OCI-M2 (cell line): ENCODE results near the gene IGFALS.

ENCODE experiments used
- DNase-seq: peaks from one replicate; lab custom pipeline; 2025; ENCODE audit not compliant: unreplicated experiment; lab: John Stamatoyannopoulos, UW

The IGFALS gene

DNA sequence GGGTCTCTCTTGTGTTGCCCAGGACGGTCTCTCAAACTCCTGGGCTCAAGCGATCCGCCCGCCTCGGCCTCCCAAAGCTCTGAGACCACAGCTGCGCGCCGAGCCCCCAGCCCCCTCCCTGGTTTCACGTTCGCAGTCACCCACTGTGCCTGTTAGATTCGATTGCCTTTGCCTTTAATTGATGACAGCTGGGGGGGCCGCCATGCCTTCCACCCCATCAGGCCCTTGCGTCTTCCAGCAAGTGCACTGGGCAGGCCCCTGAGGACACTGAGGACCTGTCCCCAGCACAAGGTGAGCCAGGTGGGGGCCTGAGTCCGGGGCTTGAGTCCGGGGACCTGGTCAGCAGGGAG, 3.3 kb downstream of the IGFALS start:
- DNase-seq = no peak

DNA sequence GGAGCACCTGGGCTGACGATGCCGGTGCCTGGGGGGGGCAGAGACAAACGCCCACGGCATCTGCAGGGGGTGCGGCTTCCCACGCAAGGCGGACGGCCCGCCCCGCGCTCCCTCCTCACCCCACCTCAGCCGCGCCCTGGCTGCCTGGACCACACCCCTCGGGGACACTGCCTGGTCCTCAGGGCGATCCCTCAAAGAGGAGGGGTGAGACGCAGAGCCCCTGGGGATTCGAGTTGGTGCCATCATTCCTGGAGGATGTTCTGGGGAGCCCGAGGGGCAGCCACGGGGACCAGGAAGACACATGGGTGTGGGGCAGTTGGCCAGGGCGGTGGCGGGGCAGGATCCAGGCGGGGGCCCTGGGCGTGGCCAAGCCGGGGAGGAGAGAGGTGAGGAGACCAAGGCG, 3.9 kb downstream of the IGFALS start:
- DNase-seq = no peak

DNA sequence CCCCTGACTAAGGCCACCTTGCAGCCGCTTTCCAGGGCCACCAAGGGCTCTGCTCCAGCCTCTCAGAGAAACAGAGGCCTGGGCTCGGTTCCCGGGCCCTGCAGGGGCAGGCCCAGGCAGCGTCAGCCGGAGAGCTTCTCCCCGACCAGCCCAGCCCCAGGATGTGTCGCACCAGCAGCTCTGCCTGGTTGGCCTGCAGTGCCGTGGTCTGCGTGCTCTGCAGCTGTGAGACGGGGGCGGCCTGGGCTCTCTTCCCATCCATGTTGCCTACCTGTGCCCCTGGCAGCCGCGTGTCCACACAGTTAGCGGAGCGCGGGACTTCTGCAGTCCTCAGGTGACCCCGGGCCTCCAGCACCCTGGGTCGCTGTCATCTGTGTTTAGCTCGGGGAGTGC, 4.8 kb downstream of the IGFALS start:
- no peak for DNase-seq

DNA sequence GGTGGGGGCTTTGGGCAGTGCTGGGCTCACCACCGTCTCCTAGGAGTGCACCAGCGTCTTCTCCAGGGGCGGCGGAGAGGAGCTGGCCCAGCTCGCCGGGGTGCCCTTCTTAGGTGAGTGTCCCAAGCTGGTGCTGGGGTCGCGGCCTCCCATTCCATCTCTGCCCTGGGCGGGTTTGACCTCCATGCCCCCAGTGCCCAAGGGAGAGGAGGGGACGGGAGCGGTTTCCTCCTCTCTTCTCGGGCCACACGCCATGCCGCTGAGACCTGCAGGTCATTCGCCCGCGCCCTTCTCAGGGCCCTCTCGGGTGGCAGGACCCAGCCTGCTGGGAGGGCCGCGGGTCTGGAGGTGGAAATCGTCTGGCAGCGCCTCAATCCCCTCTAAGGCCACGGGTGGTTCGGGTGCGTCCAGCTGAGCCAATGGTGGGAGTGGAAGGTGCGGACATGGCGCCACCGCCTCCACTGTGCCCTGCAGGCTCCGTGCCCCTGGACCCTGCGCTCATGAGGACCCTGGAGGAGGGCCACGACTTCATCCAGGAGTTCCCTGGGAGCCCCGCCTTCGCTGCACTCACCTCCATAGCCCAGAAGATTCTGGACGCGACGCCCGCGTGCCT, 5.3 kb downstream of the IGFALS start:
- no peak for DNase-seq

DNA sequence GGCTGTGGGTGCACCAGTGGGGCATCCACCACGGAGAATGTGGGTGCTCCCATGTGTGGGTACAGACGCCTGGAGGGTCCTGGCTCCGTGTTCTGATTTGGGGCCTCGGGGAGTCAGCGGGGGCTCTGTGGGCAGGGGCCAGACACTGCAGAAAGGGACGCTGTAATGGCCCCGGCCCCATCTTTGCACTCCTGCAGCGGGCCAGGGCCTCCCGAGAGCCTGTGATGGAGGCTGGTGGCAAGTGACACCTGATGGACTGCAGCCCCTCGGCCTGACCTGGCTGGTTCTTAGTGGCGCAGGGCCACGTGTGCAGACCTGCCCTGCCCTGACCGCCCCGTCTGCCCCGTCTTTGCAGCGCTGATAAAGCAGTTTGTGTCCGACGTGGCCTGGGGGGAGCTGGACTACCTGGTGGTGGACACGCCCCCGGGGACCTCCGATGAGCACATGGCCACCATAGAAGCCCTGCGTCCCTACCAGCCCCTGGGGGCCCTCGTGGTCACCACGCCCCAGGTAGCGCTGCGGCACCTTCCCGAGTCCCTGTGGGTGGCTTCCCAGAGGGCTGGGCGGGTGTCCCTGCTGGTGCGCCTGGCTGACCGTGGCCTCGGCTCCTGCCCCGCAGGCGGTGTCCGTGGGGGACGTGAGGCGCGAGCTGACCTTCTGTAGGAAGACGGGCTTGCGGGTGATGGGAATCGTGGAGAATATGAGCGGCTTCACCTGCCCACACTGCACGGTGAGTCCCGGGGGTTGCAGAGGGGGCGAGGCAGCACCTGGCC, 6.0 kb downstream of the IGFALS start:
- no peak for DNase-seq

DNA sequence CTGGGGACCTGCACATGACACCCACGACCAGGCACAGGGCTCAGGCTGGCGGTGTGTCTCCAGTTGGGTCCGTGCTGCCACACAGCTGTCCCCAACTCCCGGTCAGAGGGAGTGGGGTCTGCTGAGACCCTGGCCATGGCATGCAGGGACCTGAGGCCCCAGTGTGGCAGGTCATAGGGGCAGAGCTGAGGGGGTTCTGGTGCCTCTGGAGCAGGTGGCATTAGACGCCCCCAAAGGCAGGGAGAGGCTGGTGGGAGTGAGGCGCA, 6.5 kb downstream of the IGFALS start:
- no peak for DNase-seq

DNA sequence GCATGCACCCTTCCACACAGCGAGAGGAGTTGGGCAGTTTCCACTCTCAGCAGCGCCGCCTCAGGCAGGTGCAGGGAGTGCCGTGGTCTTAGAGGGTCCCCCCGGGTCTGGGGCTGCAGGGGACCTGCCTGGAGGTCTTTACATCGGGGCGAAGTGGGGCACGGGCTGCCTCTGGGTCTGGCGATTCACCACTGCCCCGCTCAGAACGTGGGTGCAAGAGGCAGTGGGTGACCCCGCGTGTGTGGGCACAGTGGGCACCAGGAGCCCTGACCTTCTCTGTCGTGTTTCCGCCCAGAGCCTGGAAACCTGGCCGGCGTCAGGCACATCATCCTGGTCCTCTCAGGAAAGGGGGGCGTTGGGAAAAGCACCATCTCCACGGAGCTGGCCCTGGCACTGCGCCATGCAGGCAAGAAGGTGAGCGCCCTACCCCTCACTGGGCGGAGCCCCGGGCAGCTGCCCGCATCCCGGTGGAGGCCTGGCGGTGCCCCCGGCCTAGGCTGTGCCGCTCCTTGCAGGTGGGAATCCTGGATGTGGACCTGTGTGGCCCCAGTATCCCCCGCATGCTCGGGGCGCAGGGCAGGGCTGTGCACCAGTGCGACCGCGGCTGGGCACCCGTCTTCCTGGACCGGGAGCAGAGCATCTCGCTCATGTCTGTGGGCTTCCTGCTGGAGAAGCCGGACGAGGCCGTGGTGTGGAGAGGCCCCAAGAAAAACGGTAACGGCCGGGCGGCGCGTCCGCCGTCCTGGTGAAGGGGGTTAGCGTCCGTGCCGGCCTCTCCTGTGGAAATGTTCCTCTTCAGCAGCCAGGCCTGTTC, 7.1 kb downstream of the IGFALS start:
- no peak for DNase-seq

DNA sequence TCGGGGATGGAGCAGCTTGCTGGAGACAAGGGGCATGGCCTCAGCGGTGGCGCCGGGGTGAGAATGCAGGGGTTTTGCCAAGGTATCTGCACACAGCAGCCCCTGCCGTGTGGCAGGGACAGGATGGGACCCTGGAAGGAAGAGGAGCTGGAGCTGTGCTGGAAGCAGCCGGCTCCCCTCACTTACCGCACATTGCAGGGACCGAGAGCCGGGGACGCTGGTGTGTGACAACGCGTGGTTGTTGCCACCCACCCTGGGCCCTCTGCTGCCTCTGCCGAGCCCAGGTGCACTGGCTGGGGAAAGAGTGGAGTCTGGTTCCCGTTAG, 7.7 kb downstream of the IGFALS start:
- no peak for DNase-seq

DNA sequence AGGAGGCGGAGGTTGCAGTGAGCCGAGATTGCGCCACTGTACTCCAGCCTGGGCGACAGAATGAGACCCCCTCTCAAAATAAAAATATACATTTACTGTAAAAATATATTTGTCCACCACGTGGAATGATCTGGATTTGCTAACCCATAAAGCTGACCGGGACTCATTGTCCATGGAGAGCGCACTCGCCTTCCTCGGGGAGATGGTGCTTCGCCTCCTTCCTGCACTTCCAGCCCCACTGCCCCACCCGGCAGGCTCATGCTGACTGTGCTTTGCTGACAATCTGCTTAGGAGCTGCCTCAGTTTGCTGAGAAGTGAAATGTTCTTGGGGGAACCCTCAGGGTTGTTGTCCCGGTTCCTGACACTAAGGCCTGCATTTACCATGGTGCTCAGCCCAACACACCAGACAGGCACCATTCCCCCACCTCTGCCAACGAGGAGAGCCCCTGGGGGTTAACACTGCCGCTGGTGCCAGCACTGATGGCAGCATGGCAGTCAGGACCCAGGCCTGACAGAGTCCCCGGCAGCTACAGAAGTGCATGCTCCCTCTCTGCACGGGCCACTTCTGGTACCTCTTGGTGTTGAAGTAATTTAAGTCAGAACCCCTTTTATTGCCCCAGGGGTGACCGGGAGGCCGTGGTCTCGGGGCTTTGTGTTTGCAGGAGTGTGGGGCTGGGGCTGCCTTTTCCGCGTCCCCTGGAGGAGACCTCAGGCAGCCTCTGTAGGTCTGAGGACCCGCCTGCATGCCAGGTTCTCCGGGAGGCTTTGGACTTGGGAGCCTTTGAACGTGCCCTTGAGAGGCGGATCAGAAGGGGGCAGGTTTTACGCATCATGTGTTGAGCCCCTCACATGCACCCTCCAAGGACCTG, 8.3 kb downstream of the IGFALS start:
- DNase-seq = no peak

DNA sequence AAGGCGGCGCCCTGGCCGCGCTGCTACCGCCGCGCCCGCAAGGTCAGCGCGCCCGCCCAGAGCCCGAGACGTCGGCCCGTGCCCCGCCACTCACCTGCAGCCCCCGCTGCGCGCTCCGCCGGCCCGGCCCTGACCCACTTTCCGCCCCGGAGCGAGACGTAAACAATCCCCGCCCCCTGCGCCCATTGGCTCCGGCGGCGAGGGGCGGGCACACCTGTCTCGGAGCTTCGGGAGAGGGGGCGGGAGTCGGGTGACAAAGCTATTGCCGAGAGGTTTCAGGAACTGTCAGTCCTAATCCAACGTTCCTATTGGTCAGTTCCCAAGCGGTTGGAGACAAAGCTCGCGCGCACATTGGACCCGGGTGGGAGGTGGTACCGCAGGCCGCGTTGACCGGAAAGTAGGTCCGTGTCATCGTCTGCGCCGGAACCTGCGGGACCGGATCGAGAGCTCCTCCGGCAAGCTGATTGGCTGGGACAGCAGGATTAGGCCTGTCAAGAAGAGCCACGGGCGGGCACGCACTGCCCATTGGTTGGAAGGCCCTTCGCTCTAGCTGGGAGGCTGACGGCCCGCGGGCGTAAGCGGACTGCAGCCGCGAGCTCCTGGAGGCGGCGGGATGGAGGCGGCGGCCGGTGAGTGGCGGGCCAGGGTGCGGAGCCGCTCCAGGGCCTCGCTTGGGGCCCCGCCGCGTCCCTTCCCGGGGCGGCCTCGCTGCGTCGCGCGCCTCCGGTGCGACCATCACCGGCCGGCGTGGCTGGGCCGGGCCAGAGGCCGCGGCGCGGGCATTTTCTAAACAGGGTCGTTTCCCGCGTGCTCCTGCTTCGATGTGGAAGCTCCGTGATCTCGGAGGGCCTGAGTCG, 10.9 kb downstream of the IGFALS start, which contains the start of the genes NUBP2 and SPSB3:
TSS of gene NUBP2 (plus strand) at position 553 of the 857 bp plus-strand sequence. CDS start at position 614, 61 bp downstream.
TSS of gene SPSB3 (minus strand) at position 164 of the 857 bp plus-strand sequence. CDS start 1,088 bp downstream, outside the sequence.
- peak; percentile 87 for DNase-seq

DNA sequence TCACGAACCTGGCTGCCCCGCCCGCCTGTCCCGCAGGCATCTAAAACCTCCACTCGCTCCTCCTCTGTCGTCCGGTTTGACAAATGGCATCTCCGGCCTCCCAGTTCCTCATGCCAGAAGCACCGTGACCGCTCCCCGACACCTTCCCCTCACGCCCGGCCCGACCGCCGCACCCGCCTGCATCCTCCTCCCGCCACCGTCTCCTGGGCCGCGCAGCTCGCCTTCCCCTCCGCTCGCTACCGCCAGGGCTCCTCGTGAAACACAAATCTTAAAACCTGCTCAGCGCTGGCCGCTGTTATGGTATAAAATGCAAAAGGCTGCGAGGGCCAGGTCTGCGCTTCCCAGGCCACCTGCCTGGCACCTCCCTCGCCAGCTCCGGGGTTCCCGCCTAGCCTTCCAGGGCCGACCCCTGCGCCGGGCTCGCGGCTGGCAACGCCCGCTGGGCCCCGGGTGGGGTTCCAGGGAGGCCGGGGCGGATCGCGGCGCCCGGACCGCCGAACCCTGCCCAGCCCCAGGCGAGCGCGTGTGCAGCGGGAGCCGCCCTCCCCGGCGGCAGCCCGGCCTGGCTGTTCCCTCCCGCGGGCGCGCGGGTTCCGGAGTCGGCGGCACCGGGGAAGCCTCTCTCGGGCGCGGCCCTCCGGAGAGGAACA, 11.6 kb downstream of the IGFALS start:
- DNase-seq = no peak

DNA sequence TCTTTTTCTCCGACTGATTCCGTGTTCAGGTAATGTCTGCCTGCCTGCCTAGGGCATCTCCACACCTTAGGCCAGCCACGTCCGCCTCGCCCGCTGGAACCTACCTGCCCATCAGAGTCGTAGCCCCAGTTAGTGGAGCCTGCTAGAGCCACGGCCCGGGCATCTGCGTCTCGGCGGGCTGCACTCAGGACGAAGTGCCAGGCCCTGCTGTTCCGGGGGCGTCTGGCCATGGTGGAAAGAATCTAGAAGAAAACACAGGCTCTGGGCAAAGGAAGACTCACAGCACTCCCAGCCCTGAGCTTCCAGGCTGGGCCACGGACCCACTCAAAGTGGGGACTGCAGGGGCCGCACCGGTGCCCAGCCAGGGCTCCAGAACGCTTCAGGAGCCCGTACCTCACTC, 12.3 kb downstream of the IGFALS start:
- no peak for DNase-seq

DNA sequence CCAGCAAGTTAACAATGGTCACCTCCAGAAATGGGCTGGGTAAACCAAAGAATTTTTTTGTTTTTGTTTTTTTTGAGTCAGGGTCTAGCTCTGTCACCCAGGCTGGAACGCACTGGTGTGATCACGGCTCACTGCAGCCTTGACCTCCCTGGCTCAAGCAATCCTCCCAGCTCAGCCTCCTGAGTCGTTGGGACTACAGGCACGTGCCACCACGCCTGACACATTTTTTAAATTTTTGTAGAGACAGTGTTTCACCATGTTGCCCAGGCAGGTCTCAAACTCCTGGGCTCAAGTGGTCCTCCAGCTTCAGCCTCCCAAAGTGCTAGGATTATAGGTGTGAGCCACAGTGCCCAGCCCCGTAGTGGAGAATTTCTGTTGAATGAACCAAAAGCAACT, 12.8 kb downstream of the IGFALS start:
- no peak for DNase-seq

DNA sequence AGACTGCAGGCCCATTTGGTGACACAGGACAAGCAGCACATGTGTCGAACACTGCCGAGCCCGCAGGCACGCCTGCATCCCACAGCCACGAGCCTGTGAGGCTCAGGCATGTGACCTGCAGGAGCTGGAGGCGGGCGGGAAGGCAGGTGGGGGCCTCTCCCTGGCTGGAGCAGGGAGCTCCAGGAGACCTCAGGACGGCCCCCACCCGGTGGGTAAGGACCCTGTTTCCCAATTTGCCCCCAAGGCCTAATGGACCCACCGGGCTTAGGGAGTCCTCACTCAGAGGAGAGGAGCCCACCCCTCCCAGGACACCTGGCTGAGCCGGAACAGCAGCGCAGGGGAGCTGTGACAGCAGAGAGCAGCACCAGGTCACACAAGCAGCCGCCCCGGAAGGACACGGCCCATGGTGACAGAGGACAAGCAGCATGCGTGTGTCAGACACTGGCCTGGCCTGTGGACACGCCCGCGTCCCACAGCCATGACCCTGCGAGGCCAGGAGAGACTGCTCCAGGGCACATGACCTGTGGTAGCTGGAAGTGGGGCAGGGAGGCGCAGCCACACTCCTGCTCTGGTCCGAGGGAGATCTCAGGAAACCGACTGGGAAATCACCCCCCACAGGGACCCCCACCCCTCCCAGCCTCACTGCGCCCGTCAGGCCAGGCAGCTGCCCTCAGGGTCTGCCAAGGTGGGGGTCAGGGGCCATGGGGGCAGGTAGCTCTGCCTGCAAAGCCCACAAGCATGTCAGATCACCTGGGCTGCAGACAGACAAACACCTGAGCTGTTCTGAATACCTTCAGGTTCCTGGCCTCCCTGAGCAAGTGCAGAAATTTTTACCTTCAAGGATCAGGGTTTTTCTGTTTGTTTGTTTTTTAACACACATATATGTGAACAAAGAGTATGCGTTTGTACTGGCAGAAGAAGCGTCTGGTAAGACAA, 13.5 kb downstream of the IGFALS start:
- DNase-seq = no peak

DNA sequence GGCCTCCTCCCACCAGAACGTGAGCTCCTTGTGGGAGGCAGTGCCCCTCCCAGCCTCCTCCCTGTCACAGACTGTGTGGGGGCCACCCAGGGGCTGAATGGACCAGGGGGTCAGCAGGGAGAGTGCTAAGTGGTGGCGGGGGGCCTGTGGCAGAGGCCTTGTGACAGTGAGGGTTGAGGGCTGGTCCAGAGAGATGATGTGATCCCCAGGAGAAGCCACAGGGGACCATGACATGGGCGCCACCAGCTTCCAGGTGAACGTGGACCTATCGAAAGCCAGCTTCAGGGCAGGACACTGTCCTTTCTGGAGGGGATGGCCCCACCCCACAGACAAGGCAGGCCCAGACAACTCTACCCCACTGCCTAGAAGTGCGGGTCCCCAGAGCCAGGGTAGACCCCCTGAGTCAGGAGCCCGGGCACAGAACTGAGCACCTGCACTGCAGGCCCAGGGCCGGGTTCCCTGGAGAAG, 14.2 kb downstream of the IGFALS start:
- no peak for DNase-seq

DNA sequence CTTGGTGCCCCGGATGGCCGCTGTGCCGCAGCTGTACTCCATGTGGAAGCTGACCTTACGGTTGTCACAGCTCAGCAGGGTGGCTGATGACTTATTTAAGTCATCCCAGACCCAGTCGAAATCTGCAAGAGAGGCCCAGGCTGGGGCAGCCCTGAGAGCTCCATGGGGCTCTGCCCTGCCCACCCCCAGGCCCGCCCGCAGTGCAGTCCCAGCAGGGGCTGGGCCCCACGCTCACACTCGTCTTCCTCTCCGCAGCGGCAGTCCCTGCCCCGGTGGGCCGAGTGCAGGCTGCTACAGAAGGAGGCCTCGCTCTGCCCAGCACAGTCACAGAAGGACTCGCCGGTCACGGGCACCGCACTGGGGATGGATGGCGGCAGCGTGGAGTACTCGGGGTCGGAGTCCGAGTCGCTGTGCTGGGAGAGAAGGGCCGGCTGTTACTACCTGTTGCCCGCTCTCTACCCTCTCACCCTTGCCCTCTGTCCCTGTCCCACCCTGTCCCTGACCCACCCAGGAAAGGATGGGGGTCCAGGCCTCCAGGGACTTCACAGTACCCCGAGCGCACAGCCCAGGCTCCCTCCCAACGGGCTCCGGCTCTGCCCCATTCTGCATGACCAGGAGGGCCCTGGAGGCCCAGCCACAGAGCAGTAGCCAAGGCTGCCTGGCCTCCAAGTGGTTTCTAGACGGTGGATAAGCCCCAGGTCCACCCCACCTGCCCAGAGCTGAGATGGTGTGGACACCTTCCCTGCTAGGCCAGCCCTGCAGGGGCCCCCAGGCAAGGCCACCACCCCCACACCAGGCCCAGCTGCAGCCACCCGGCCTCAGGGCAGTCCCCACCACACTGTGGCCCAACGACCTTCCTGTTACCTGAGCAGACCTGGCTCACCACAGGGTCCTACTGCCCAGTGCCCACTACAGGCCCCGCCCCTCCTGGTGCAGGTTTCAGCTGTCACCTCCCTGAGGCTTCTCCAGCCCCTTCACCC, 15.0 kb downstream of the IGFALS start:
- no peak for DNase-seq

DNA sequence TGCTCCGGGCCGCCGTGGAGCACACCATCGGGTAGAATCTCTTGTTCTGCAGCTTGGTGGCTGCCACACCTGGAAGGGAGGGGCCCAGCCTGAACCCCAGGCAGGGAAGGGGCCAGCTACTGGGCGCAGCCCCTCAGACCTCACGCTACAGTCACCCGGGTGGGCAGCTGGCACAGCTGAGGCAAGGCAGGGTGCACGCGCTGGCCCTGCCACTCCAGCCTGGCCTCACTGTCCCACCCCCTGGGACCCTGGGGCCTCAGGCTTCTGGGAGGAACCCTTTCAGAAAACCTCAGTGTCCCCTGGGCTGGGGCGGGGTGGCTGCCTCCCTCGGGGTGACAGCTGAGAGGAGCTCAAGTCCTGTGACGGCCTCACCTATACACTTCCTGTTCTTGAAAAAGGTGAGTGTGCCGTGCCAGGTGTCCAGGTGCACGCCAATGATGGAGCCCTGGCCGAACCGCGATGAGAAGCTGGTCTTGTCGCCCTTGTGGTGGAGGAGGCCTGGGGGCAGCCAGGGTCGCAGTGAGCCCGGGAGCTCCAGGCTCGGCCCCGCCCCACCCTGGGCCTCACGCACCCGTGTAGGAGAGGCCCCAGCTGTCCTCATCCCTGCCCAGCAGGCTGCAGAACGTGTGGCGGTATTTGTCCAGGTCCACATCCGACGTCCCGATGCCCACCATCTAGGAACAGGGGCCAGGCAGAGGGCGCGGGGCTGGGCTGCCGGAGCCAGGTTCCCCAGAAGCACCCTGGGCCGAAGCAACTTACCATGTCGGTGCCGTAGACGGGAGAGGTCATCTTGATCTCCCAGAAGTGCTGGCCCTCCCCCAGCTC, 15.9 kb downstream of the IGFALS start:
- no peak for DNase-seq
